RWPE2 (cell line): ENCODE measurements around the gene TSPAN18.

Experiments used
- ATAC-seq: fragments of 200-7000 bp; cut with Tn5 transposase; 3 replicates; pipeline ENCODE4 v1.9.1; 2021; ENCODE audit warnings: low read depth
- DNase-seq: peaks from one replicate; pipeline ENCODE4 v3.0.0-alpha.2; 2020; ENCODE audit warnings: low spot score
- H3K27ac ChIP-seq: fragments of 450-650 bp; 2 replicates; pipeline ENCODE4 v1.5.1; 2017; ENCODE audit warnings: mild to moderate bottlenecking; ENCODE audit not compliant: poor library complexity, severe bottlenecking
- H3K27me3 ChIP-seq: fragments of 250-450 bp; sonication (Bioruptor Pico); 2 replicates; pipeline ENCODE4 v1.5.1; 2021; ENCODE audit warnings: mild to moderate bottlenecking, moderate library complexity; ENCODE audit not compliant: insufficient read depth, poor library complexity, severe bottlenecking
- H3K36me3 ChIP-seq: fragments of 250-450 bp; sonication (Bioruptor Pico); 2 replicates; pipeline ENCODE4 v1.5.1; 2020; ENCODE audit warnings: low read depth, mild to moderate bottlenecking, moderate library complexity
- H3K4me1 ChIP-seq: fragments of 250-450 bp; sonication (Bioruptor Pico); 2 replicates; pipeline ENCODE4 v1.5.1; 2021; ENCODE audit warnings: mild to moderate bottlenecking, moderate library complexity; ENCODE audit not compliant: insufficient read depth, poor library complexity, severe bottlenecking
- H3K4me3 ChIP-seq: fragments of 250-450 bp; sonication (Bioruptor Pico); 2 replicates; pipeline ENCODE4 v1.5.1; 2021; ENCODE audit warnings: mild to moderate bottlenecking, moderate library complexity; ENCODE audit not compliant: severe bottlenecking
- H3K9me3 ChIP-seq: fragments of 250-450 bp; sonication (Bioruptor Pico); 2 replicates; pipeline ENCODE4 v1.5.1; 2021; ENCODE audit warnings: mild to moderate bottlenecking, moderate library complexity; ENCODE audit not compliant: severe bottlenecking
- CTCF ChIP-seq: fragments of 450-650 bp; IDR thresholded peaks from one replicate; pipeline ENCODE4 v1.5.1; 2017; ENCODE audit warnings: mild to moderate bottlenecking, moderate library complexity; ENCODE audit not compliant: poor library complexity, severe bottlenecking

The TSPAN18 gene

GRCh38 chr11:44849922-44850321 lies 123.2 kb downstream of the TSPAN18 start:
- H3K4me1 ChIP-seq = no peaks in the 10 kb centered on the region
- DNase-seq (no peak), ATAC-seq (no peak)
- H3K27me3 ChIP-seq = no peaks in the 10 kb centered on the region
- no peaks in the 10 kb centered on the region for H3K36me3 ChIP-seq
- no peak overlapping the region for H3K27ac ChIP-seq
- H3K4me3 ChIP-seq = no peak overlapping the region
- H3K9me3 ChIP-seq = no peaks in the 10 kb centered on the region
- TF ChIP-seq CTCF = no peak

GRCh38 chr11:44851496-44851895 lies 124.7 kb downstream of the TSPAN18 start:
- Histone ChIP-seq H3K27ac (no peak overlapping the region), H3K9me3 (no peaks in the 10 kb centered on the region), H3K4me3 (no peak overlapping the region), H3K4me1 (no peaks in the 10 kb centered on the region), H3K36me3 (no peaks in the 10 kb centered on the region), H3K27me3 (no peaks in the 10 kb centered on the region)
- DNase-seq (no peak), ATAC-seq (no peak)
- TF ChIP-seq CTCF = no peak

- TF ChIP-seq CTCF = no peak
- DNase-seq = no peak
- Histone ChIP-seq H3K4me3 (no peak overlapping the region), H3K27me3 (no peaks in the 10 kb centered on the region), H3K27ac (no peak overlapping the region), H3K36me3 (no peaks in the 10 kb centered on the region), H3K4me1 (no peaks in the 10 kb centered on the region), H3K9me3 (no peaks in the 10 kb centered on the region)
- ATAC-seq = peak; percentile 44; the same call in 2 of the 3 replicates
Measured at GRCh38 chr11:44852159-44852747, 125.5 kb downstream of the TSPAN18 start.

GRCh38 chr11:44852952-44853351 lies 126.2 kb downstream of the TSPAN18 start:
- Histone ChIP-seq H3K9me3 (no peaks in the 10 kb centered on the region), H3K27me3 (no peaks in the 10 kb centered on the region), H3K36me3 (no peaks in the 10 kb centered on the region), H3K27ac (no peak overlapping the region), H3K4me3 (no peak overlapping the region), H3K4me1 (no peaks in the 10 kb centered on the region)
- no peak for TF ChIP-seq CTCF
- ATAC-seq = no peak
- no peak for DNase-seq

- Histone ChIP-seq H3K27ac (no peak overlapping the region), H3K36me3 (no peaks in the 10 kb centered on the region), H3K4me1 (no peaks in the 10 kb centered on the region), H3K4me3 (no peak overlapping the region), H3K27me3 (no peaks in the 10 kb centered on the region), H3K9me3 (no peaks in the 10 kb centered on the region)
- no peak for TF ChIP-seq CTCF
- ATAC-seq (no peak), DNase-seq (no peak)
Measured at GRCh38 chr11:44853666-44854065, 126.9 kb downstream of the TSPAN18 start.
